Activated gamma-delta T cell (primary cell): ENCODE data around the gene TLK1.

ENCODE experiments used
- DNase-seq: peaks from one replicate; lab custom pipeline; 2025; lab: John Stamatoyannopoulos, UW
- total RNA-seq, 2 donors: gene quantifications; one replicate each; lab custom pipeline; 2026; lab: John Stamatoyannopoulos, UW

TLK1 gene
- 64.7 to 65.2 reads per million in 2 donors for total RNA-seq

DNA sequence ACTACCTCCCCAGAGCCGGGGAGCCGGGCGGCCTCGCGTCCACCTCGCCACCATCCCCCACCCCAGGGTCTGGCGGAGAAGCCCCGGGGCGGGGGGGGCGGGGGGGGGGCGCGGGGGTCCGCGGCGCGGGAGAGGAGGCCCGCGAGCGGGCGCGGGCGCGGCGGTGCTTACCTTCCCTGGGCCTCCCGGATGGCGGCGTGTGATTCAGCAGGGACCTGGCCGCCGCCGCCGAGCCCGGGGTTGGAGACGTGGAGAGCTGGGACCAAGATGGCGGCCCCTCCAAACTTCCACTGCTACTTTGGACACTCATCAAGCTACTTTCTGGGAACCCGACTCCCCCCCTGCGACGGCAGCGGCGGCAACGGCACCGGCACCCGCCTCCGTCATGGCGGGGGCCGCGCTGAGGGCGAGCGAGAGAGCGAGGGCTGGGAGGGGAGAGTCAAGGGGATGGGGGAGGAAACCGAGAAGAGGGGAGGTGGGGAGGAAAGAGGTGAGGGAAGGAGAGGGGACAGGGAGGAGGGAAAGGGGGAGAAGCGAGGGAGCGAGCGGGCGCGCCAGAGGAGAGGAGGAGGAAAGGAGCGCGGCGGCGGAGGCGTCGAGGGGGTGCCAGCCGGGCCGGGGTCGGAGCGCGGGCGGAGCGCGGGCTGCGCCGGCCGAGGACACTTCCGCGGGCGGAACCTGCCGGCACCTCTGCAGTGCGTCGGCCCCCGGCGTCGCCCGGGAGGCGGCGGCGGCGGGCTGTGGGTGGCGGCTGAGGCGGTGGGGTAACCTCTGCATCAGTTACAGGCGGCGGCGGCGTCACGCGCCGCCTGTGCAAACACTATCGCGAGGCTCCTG, at the start of gene TLK1:
Gene TLK1, minus strand, starts transcription at position 775 of the 837 bp plus-strand sequence. Its CDS starts 465 bp downstream, at position 310.
- peak; percentile 71 for DNase-seq

DNA sequence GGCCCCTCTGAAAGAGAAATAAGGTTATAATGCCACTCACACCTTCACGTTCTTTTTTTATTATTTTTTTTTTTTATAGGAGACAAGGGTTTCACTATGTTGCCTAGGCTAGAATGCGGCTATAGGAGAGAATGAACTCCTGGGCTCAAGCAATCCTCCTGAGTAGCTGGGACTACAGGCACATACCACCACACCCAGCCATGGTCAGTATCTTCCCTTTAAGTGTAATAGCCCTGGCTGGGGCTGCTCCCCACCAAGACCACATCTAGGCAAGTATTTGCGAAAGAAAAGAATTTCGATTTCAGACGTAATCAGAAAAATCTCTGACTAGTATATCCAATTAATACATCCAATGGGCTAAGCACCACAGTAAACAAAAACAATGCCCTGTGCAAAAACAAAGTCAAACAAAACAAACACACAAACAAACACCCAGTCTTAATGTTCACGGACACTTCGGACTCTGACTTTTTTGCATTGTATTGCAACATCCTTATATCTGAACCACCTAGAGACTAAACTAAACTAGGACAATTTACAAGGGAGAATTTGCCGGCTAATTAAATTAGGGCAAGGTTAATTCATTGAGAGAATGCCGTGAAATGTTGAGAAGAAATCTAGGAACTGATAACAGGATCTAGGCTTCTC, 49.6 kb upstream of the TLK1 start:
- no peak for DNase-seq

- DNase-seq = no peak
Observed at GRCh38 chr2:171208657-171209056, 48.0 kb upstream of the TLK1 start.

- no peak for DNase-seq
Observed at GRCh38 chr2:171206422-171207115, 45.9 kb upstream of the TLK1 start.

DNA sequence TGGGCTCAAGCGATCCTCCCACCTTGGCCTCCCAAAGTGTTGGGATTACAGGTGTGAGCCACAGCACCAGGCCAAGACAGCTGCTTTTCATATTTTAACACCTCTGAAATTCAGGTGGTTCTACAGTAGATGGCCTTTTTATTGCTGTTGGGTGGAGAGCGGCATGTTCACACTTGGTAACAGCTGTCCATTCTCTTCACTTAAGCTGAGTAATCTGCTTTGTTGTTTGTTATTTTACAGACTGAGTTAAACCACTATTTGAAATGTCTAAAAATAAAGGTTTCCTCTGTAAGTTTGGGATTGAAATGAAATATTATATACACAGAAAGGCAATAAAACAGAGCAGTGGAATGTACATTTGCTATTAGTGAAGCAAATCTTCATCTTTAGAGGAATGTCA, 44.9 kb upstream of the TLK1 start:
- no peak for DNase-seq

GRCh38 chr2:171201767-171202166, 41.1 kb upstream of the TLK1 start:
- DNase-seq = no peak

GRCh38 chr2:171201271-171201670, 40.6 kb upstream of the TLK1 start:
- no peak for DNase-seq

DNA sequence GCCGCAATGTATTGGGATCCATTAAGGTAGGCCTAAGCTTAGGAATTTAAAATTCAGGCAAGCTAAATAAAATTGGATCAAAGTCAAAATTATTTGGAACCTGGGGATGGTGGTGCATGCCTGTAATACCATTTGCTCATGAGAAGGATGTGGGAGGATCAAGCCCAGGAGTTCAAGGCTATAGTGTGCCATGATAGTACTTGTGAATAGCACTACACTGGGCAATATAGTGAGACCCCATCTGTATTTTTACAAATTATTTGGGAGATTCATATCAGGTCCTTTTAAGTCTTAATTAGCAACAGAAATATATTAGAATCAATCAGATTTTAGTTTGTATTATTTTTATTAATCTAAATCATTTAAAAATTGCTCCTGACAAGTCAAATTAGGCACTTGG, 39.8 kb upstream of the TLK1 start:
- DNase-seq = no peak

DNA sequence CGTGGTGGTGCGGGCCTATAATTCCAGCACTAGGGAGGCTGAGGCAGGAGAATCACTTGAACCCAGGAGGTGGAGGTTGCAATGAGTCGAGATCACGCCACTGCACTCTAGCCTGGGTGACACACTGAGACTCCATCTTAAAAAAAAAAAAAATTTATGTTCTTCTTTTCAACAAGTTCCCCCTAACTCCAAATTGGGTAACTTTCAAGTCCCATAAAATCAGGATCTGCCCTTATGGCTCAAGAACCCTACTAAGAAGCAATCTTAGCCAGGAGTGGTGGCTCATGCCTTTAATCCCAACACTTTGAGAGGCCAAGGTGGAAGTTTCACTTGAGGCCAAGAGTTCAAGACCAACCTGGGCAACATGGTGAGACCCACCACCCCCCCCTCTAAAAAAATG, 30.3 kb upstream of the TLK1 start:
- no peak for DNase-seq

GRCh38 chr2:171187819-171188218, 27.1 kb upstream of the TLK1 start:
- DNase-seq = no peak

- DNase-seq = no peak
Observed at GRCh38 chr2:171187177-171187576, 26.5 kb upstream of the TLK1 start.

DNA sequence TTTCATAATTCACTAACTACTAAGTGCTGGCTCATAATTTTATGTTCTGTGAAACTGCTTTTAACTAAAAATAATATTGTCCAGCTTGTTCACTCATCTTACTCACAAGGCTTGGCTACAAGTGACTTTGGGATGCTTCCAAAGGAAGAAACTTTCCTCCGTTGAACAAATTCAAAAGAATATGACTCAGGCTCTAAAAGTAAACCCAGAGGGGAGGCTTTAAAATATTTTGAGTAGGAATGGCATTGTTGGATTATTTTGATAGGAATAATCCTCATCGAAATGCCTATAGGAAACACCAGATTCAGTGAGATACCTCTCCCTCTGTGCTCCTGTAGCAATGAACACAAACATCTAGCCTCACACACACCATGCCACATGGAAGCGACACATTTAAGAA, 25.2 kb upstream of the TLK1 start:
- DNase-seq = no peak

DNA sequence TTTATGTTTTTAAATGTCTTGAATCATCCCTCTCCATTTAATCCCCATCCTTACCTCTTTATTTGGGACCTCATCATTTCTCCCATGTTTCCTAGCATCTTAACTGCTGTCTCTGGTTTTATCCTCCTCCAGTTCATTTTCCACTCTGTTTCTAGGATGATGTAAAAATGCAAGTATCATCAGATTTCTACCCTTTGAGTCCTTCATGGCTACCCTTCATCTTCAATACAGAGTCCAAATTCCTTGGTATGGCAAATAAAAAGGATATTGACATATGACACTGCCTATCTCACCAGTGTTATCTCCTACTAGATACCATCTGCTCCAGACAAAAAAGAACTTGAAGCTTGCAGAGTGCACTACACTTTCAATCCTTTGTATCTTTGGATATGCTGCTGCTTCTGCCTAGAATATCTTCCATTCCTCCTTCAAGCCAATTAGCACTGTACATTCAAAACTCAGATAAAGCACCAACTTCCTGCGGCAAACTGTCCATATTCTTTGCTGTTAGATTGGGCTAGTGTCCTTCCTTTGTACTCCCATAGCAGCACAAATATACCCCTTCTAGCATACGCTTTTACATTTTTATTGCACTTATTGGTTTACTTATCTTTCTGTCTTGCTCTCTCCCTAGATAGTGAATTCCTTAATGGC, 24.6 kb upstream of the TLK1 start:
- DNase-seq = no peak

GRCh38 chr2:171181064-171182049, 20.7 kb upstream of the TLK1 start:
- DNase-seq = no peak

- no peak for DNase-seq
Observed at GRCh38 chr2:171180229-171180930, 19.7 kb upstream of the TLK1 start.

- DNase-seq = no peak
Observed at GRCh38 chr2:171178993-171179392, 18.3 kb upstream of the TLK1 start.

DNA sequence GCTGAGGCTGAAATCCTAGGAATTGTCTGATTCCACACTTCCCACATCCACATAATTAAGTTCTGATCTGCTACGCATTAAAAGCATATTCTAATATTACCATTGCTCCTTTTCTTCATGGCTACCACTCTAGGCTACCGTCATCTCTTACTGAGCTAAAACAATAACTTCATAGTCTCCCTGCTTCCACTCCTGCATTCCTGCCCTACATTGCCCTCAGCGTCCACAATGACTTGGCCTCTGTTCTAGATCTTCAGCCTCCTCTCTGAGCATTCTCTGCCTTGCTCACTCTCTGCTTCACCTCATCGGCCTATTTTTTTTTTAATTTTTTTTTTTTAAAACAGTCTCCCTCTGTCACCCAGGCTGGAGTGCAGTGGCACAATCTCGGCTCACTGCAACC, 15.8 kb upstream of the TLK1 start:
- DNase-seq = no peak

- no peak for DNase-seq
Observed at GRCh38 chr2:171174075-171174474, 13.4 kb upstream of the TLK1 start.

- no peak for DNase-seq
Observed at GRCh38 chr2:171173087-171173486, 12.4 kb upstream of the TLK1 start.

DNA sequence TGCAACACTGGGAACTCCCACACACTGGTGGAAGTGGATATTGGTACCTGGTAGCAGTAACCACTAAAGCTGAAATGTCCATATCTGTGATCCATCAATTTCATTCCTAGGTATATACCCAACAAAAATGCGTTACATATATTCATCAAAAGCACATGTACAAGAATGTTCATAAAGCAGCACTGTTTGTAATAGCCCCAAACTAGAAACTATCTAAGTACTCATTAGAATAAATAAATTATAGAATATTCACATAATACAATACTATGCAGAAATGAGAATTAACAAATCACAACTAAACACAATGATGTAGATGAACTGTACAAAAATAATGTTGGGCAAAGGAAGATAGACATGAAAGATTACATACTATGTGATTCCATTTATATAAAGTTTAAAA, 11.1 kb upstream of the TLK1 start:
- DNase-seq = no peak
